ENCODE data around the gene ANKRD33.

Gene ANKRD33

DNA sequence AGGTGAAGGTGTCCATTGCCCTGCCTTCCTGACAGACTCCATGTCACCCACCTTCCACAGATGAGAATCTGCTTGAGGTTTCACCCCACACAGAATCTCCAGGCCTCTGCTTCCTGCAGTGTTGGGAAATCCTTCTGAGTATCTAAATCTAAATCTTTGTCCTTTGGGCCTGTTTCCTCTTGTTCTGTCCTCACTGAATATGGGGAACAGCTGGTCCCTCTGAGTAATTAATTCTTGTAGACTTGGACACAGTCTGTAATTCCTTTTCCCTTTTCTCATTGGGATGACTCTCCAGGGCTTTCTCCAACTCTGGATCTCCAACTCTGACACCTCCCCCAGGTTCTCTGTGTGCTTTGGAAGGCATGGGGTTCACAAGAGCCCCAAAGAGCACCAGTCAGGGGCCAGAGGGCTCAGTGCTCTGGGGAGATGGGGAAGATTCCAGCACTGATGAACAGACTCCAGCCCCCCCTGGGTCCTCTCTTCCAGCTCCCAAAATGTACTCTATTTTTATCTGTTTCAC lies 17.1 kb downstream of the ANKRD33 start:
- no peak for DNase-seq (ENCODE audit: low read depth)

- no peak for DNase-seq (ENCODE audit: low read depth)
Observed at GRCh38 chr12:51905471-51906429, 17.8 kb downstream of the ANKRD33 start.

DNA sequence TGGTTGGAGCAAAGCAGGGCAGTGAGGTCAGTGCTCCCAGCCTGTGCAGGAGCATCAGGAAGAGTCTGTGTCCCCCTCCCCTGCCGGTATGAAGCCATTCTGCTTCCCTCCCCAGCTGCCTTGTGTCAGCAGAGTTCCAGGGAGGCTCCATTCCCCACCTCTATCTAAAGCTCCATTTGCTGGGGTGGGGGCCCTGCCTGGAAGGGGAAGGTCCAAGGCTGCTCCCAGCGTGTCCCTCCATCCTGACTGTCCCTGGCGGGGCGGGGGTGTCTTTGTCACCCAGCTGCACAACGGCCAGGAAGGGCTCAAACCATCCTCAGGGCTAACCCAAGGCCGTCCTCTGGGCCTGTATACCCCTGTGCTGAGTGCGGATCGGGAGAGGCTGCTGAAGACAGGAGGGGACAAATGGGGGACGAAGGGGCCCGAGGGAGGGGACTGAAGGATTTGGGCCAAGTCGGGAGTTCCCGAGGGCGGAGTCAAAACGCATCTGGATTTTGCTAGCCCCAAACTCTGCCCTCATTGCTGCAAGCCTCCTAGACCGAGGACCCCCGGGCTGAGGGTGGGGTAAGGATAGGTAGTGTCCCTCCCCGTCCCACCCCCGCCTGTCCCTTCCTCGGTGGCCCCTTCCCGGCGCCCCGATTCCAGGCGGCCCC lies 18.7 kb downstream of the ANKRD33 start:
- no peak for DNase-seq (ENCODE audit: low read depth)

DNA sequence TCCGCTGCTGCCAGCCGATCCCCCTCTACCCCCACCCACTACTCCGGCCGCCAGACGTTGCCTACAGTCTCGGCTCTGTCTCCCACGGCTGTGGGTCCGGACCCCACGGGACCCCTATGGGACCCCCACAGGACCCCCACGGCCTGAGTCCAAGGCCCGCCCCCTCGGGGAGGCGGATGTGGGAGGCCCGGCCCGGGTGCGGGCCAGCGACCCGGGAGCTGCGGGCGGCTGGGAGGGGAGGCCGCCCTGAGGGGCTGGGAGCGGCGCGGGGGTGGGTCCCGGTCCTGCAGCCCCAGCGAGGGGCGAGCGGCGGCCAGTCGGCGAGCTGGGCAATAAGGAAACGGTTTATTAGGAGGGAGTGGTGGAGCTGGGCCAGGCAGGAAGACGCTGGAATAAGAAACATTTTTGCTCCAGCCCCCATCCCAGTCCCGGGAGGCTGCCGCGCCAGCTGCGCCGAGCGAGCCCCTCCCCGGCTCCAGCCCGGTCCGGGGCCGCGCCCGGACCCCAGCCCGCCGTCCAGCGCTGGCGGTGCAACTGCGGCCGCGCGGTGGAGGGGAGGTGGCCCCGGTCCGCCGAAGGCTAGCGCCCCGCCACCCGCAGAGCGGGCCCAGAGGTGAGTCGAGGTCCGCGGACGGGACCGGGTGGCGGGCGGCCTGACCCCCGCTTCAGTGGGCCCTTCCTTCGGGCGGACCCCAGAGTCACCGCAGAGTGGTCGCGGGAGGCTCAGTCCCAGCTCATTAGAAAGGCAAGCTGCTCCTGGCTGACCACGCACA lies 19.4 kb downstream of the ANKRD33 start, which contains the start of gene ACVRL1:
ACVRL1 (plus strand) TSS at position 422 of the 773 bp plus-strand sequence. CDS start 4,971 bp downstream, outside the sequence.
- DNase-seq (ENCODE audit: low read depth), result no peak

GRCh38 chr12:51907856-51908425 lies 20.0 kb downstream of the ANKRD33 start:
- DNase-seq (ENCODE audit: low read depth), result no peak

GRCh38 chr12:51908876-51909592 lies 21.1 kb downstream of the ANKRD33 start:
- no peak for DNase-seq (ENCODE audit: low read depth)

- DNase-seq (ENCODE audit: low read depth), result no peak
Observed at GRCh38 chr12:51910168-51910567, 22.3 kb downstream of the ANKRD33 start.

GRCh38 chr12:51910691-51911090 lies 22.8 kb downstream of the ANKRD33 start:
- DNase-seq (ENCODE audit: low read depth), result no peak

DNA sequence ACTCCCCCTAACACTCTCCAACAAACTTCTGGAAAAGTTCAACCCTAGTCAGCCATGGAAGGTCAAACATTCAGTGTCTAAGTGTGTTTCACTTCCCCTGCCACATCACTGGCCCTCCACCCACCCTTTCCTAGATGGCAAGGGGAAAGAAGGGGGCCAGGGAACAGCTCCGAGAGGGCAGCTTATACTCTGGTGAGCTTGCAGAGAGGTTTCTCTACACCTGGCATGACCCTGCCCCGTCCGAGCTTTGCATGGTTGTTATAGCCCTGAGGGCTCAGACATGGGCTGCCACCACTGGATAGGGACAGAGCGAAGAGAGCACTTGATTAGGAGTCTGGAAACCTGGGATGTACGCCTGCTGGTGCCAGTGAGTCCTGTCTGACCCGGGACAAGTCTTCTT lies 23.4 kb downstream of the ANKRD33 start:
- no peak for DNase-seq (ENCODE audit: low read depth)

DNA sequence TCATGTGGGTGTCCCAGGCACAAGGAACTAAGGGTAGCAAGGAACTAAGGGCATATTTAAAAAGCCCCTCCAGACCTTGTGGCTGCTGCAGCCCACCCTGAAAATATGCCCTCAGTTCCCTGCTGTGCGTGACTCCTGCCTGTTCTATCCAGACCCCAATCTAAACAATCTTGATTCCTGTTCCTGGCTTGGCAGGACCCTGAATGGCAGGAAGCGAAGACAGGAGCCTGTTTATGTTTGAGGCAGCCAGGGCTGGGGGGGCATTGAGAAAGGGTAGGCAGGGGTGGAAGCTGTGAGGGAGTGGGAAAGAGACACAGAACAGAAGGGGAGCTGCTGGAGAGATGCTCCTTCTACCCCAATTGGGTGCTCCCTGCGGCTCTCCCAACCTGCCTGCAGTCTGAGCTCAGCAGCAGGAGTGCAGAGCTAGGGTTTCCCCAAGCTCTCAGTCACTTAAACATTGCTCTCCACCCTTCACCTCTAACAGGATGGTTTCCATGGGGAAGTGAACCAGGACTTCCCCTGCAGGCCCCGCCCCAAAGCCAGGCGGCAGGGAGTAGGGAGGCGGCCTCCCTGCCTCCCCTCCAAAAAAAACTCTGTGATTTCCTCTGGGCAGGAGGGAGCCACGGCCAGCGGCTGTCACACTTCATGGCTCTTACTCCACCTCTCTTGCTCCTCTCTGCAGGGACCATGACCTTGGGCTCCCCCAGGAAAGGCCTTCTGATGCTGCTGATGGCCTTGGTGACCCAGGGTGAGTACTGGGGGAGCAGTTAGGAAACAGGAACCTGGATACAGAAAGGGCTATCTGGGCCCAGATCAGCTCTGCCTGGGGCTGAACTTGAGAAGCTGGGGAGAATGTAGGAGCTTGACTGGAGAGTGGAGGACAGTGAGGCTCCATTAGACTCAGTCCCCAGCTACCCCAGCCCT lies 24.1 kb downstream of the ANKRD33 start:
- no peak for DNase-seq (ENCODE audit: low read depth)

DNA sequence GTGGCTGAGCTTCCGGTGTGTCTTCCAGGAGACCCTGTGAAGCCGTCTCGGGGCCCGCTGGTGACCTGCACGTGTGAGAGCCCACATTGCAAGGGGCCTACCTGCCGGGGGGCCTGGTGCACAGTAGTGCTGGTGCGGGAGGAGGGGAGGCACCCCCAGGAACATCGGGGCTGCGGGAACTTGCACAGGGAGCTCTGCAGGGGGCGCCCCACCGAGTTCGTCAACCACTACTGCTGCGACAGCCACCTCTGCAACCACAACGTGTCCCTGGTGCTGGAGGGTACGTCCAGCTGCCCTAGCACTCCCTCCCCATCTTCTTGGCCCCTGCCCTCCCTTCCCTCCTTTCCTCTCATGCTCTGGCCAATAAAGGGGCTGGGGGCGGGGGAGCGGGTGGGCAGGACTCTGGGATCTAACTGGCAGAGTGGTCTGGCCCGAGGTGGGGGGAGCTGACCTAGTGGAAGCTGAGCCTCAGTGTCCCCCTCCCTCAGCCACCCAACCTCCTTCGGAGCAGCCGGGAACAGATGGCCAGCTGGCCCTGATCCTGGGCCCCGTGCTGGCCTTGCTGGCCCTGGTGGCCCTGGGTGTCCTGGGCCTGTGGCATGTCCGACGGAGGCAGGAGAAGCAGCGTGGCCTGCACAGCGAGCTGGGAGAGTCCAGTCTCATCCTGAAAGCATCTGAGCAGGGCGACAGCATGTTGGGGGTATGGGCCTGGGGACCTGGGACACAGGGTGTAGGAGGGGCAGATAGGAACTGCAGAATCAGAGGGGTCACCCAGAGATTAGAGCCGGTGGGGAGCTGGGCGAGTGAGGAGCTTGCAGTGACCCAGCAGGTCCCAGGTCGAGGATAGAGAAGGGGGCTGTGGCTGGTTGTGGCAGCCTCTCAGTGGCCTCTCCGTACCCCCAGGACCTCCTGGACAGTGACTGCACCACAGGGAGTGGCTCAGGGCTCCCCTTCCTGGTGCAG lies 25.4 kb downstream of the ANKRD33 start:
- DNase-seq (ENCODE audit: low read depth), result no peak

DNA sequence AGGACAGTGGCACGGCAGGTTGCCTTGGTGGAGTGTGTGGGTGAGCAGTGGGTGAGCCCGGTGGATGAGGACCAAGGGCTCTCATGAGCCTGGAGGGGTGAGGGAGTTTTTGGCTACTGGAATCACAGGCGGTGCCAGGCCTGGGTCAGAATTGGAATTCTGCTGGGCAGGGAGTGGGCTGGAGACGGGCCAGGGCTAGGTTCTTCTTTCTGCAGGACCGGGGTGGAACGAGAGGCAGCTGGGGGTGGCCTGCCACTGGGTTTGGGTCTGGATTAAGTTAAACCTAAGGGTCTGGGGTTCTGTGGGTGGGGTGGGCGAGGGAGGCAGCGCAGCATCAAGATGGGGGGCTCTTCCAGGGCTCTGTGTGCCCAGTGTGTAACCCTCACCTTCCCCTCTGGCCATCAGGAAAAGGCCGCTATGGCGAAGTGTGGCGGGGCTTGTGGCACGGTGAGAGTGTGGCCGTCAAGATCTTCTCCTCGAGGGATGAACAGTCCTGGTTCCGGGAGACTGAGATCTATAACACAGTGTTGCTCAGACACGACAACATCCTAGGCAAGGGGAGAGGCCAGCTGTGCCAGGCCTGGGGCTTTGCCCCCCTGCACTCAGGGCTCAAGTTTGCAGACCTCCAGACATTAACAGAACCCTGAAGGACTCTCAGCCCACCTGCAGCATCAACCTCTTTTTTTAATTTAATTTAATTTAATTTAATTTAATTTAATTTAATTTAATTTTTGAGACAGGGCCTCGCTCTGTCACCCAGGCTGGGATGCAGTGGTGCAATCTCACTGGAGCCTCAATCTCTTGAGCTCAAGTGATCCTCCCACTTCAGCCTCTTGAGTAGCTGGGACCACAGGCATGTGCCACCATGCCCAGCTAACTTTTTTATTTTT lies 26.4 kb downstream of the ANKRD33 start:
- DNase-seq (ENCODE audit: low read depth), result no peak

- DNase-seq (ENCODE audit: low read depth), result no peak
Observed at GRCh38 chr12:51915003-51915625, 27.2 kb downstream of the ANKRD33 start.

- DNase-seq (ENCODE audit: low read depth), result no peak
Observed at GRCh38 chr12:51915951-51916350, 28.0 kb downstream of the ANKRD33 start.

GRCh38 chr12:51917041-51917590 lies 29.2 kb downstream of the ANKRD33 start:
- DNase-seq (ENCODE audit: low read depth), result no peak

GRCh38 chr12:51917746-51918453 lies 30.0 kb downstream of the ANKRD33 start:
- DNase-seq (ENCODE audit: low read depth), result no peak
